ENCODE data around the gene DUS1L. TPM values are rescaled to one million over a fixed set of nuclear protein-coding genes. Genes with fewer than 3 reads are reported as not detected.

DUS1L gene
- total RNA-seq, 1 experiment from 2014 or later = 176 TPM

DNA sequence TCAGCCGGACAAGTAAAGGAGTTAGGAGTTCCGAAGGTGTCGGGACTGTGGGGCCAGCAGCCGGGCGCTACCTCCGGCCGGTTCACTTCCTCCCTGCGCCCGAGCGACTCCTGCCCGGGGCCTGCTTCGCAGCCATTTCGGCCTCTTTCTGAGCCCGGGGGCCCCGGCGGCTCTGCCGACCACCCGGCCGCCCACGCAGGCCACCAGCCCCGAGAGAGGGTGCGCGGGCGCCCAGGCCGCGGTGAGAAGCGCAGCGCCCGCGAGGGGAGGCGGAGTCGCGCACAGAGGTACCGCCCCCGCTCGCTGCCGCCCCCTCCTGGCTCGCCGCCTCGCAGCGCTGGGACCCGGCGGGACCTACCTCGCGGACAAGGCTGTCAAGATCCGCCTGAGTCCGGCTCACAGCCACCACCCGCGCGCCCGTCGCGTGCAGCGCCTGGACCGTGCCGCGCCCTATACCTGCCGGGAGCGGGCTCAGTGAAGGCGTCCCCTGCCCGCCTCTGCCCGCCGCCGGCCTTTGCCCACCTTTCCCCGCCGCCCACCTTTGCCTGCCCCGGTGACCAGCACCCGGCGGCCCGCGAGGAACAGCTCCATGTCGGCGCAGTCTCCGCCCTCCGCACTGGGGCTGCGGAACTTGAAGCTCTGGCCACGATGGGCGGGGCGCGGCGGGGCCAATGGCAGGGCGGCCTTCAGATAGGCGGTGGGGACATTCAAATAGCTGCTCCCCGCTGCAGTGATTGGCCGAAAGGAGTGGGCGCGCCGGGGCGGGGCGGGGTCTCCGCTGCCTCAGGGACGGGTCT is 28.3 kb downstream of the DUS1L start, which contains the start of gene DCXR (continued):
- TF ChIP-seq POLR2AphosphoS5 (IDR thresholded peaks at IDR 0.05; ENCODE audit: low read depth, low read length) (peak; percentile 93), RAD21 (IDR thresholded peaks at IDR 0.05; ENCODE audit: low read depth) (no peak), ZNF274 (IDR thresholded peaks at IDR 0.05; ENCODE audit: low read depth, low read length) (no peak), CBX3 (IDR thresholded peaks at IDR 0.05; ENCODE audit: low read depth) (no peak), JUND (IDR thresholded peaks at IDR 0.05) (no peak), CEBPB (IDR thresholded peaks at IDR 0.05; ENCODE audit: low read depth) (no peak), EZH2 (IDR thresholded peaks at IDR 0.05) (no peak), FOSL1 (IDR thresholded peaks at IDR 0.05; ENCODE audit: low read depth) (no peak), ZFX (IDR thresholded peaks at IDR 0.05) (peak; percentile 93; the same call in 1 of the 2 replicates)
- TF ChIP-seq, protein P1, sequence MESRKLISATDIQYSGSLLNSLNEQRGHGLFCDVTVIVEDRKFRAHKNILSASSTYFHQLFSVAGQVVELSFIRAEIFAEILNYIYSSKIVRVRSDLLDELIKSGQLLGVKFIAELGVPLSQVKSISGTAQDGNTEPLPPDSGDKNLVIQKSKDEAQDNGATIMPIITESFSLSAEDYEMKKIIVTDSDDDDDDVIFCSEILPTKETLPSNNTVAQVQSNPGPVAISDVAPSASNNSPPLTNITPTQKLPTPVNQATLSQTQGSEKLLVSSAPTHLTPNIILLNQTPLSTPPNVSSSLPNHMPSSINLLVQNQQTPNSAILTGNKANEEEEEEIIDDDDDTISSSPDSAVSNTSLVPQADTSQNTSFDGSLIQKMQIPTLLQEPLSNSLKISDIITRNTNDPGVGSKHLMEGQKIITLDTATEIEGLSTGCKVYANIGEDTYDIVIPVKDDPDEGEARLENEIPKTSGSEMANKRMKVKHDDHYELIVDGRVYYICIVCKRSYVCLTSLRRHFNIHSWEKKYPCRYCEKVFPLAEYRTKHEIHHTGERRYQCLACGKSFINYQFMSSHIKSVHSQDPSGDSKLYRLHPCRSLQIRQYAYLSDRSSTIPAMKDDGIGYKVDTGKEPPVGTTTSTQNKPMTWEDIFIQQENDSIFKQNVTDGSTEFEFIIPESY (IDR thresholded peaks at IDR 0.05; ENCODE audit: extremely low read depth, insufficient replicate concordance, low read length) = peak; percentile 46
- TF ChIP-seq, protein P2, sequence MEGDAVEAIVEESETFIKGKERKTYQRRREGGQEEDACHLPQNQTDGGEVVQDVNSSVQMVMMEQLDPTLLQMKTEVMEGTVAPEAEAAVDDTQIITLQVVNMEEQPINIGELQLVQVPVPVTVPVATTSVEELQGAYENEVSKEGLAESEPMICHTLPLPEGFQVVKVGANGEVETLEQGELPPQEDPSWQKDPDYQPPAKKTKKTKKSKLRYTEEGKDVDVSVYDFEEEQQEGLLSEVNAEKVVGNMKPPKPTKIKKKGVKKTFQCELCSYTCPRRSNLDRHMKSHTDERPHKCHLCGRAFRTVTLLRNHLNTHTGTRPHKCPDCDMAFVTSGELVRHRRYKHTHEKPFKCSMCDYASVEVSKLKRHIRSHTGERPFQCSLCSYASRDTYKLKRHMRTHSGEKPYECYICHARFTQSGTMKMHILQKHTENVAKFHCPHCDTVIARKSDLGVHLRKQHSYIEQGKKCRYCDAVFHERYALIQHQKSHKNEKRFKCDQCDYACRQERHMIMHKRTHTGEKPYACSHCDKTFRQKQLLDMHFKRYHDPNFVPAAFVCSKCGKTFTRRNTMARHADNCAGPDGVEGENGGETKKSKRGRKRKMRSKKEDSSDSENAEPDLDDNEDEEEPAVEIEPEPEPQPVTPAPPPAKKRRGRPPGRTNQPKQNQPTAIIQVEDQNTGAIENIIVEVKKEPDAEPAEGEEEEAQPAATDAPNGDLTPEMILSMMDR (IDR thresholded peaks at IDR 0.05 in 2 of 3, conservative IDR thresholded peaks at IDR 0.05 in 1 of 3; ENCODE audit: borderline replicate concordance in 1 of 3, insufficient read depth in 1 of 3, low read depth in 2 of 3, low read length in 2 of 3) = peak; percentile 66 to 91 (median 79)
